GM18870 (cell line): ENCODE data around the gene MAPK8IP3.

Experiments used
- ATAC-seq: cut with Tn5 transposase; IDR thresholded peaks from one replicate; pipeline ENCODE4 v1.9.1; 2021; ENCODE audit warnings: moderate library complexity; ENCODE audit not compliant: unreplicated experiment

MAPK8IP3 gene

GRCh38 chr16:1800701-1801100 lies 94.7 kb downstream of the MAPK8IP3 start:
- no peak for ATAC-seq

DNA sequence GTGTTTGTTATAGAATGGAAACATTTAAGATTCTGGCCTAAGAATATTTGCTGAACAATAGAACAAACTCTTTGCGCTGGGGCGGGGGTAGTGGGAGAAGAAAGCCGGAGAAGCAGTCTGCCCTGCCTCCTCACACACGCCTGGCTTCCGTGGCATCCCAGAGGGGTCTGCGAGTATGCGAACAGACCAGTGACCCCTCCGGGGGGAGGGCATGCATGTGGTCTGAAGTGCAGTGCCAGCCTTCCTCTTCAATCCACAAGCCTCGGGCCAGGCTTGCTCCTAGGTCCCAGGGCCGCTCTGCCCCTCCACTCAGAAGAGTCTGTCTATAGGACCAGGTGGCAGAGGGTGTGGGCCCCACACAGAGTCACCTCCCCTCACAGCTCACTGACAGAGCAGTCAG lies 101.6 kb downstream of the MAPK8IP3 start:
- ATAC-seq: no peak

DNA sequence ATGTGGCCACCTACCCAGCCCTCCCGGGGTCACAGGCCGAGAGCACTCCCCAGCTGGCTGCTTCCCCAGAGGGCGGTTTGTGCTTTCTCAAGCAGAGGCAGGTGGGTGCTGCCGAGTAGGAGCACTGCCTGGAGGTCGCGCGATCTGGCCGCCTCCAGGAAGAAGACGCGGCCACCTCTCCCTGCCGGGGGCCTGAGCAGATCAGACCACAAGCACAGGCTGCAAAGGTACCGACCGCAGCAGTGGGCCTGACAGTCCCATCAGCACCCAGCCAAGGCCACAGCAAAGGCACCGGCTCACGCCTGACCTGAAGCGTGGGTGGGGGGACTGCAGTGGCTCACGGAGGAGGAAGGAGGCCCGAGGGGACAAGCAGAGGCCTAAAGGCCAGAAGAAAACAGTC lies 102.7 kb downstream of the MAPK8IP3 start:
- ATAC-seq: no peak

DNA sequence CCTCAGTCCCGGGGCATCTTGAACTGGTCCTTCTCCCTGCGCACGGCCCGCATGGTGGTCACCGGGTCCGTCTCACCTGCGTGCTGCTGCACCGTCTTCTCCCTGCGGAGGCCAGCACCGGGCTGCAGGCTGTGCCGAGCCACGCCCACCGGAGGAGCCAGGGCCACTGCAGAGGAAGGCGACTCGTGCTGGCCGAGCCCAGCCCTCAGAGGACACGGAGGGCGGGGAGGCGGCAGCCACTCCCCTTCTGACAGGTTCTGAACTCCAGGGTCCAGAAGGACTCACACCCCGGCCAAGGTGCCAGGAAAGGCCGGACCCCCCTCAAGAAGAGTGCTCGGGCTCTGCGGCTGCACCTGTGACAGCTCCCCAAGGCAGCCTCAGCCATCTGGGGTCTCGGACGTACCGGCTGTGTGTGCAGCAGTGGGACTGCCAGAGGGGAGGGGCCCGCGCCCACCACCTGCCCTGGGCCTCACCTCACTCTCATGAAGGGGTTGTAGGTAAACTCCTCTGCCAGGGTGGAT lies 103.3 kb downstream of the MAPK8IP3 start:
- no peak for ATAC-seq

- no peak for ATAC-seq
Measured at GRCh38 chr16:1810106-1810505, 104.1 kb downstream of the MAPK8IP3 start.

DNA sequence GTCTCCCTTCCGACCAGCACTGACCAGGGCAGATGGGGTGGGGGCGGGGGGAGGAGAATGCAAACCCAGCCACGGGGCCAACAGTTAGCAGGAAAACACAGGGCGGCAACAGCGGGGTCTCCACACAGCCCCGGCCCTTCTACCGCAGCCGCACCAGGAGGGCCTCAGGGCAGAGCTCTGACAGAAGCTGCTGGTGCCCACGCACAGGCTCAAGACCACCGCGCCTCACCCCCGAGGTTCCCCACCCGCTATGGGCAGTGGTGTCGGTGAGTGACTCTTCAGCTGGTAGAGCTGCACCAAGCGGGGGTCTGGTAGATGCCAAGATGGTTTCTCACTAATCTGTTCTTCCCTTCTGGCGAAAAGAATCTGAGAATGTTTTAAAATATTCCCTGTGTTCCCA lies 104.5 kb downstream of the MAPK8IP3 start:
- ATAC-seq: no peak

DNA sequence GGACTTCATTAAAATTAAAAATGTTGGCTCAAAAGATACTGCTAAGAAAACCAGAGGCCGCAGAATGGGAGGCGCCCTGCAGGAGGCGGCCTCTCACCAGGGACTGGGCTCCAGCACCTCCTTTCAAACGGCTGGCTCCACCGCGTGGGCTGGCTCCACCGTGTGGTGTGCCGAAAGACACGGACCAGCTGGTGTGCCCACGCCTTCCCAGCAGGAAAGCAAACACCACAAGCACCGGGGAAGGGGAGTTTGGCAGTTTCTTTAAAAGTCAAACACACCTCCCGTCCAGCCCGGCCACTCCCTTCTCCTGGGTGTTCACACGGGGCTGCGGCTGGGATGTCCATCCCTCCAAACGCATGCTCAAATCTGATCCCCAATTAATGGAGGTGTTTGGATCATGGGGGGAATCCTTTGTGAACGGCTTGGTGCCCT lies 106.8 kb downstream of the MAPK8IP3 start:
- no peak for ATAC-seq

GRCh38 chr16:1815461-1815860 lies 109.5 kb downstream of the MAPK8IP3 start:
- no peak for ATAC-seq

- ATAC-seq: no peak
Measured at GRCh38 chr16:1816396-1817275, 110.6 kb downstream of the MAPK8IP3 start.

DNA sequence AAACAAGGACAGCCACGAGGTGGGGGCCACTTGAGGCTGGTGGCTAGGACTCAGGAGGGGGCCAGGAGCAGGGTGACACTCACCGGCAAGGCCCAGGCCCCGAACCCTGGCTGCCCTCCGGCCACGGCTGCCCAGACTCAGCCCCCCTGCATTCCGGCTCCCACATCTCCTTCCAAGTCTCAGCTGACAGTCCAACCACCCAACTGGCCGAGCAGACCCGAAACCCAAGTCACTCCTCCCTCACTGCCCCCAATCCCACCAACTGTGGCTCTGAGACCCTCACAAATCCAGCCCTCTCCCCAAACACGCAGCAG lies 111.2 kb downstream of the MAPK8IP3 start:
- no peak for ATAC-seq

- no peak for ATAC-seq
Measured at GRCh38 chr16:1817716-1818115, 111.7 kb downstream of the MAPK8IP3 start.

DNA sequence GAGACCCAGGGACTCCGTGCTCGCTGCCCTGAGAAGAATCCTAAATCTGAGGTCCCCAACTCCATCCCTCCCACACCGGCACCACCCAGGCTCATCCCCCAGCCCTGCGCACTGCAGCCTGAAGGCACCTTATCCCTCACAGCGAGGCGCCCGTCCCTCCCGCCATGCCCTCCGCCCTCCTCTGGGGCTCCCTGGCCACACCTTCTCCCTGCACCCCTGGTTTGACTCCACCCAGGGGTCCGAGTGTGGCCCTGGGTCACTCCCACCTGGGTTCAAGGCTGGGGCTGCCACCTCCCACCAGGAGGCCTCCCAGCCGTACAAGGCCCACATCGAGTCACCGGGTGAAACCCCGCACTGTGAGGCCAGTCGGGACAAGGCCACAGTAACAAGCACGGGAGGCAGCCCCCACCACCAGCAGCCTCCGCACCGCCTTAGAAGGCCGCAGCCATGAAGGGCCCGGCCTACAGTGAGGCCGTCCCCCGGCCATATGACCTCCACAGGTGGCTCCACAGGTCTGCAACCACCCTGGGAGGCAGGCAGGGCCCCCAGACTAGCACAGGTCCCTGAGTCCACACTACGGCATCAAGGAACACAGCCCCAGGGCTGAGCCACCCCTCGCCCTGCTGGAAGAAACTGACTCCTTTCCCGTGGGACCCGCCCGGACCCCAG lies 112.3 kb downstream of the MAPK8IP3 start:
- no peak for ATAC-seq

- no peak for ATAC-seq
Measured at GRCh38 chr16:1818873-1819525, 113.0 kb downstream of the MAPK8IP3 start.

GRCh38 chr16:1819611-1820010 lies 113.6 kb downstream of the MAPK8IP3 start:
- ATAC-seq: no peak
